Sigmoid colon (tissue), 4 donors: ENCODE results near the gene AATK.

Experiments
- POLR2A ChIP-seq, 2 donors: fragments of 450-650 bp; IDR thresholded peaks; one replicate each; pipeline ENCODE4 v1.6.1; 2016; ENCODE audit warnings: antibody characterized with exemption in 2 of 2, mild to moderate bottlenecking in 2 of 2, moderate library complexity in 2 of 2
- POLR2AphosphoS5 ChIP-seq, 4 donors: sonication (generic); formaldehyde crosslinking; IDR thresholded peaks; one replicate each; pipeline ENCODE4 v1.6.1; 2017; ENCODE audit warnings: antibody characterized with exemption in 4 of 4
- TF ChIP-seq, protein P1 (sequence below), 4 experiments: fragments of 450-650 bp in 3 of 4; fragments of 200-600 bp in 1 of 4; IDR thresholded peaks; one replicate each; pipeline ENCODE4 v1.5.1; 2016 to 2019; ENCODE audit warnings: antibody characterized with exemption in 4 of 4, mild to moderate bottlenecking in 3 of 4, moderate library complexity in 2 of 4

DNA sequence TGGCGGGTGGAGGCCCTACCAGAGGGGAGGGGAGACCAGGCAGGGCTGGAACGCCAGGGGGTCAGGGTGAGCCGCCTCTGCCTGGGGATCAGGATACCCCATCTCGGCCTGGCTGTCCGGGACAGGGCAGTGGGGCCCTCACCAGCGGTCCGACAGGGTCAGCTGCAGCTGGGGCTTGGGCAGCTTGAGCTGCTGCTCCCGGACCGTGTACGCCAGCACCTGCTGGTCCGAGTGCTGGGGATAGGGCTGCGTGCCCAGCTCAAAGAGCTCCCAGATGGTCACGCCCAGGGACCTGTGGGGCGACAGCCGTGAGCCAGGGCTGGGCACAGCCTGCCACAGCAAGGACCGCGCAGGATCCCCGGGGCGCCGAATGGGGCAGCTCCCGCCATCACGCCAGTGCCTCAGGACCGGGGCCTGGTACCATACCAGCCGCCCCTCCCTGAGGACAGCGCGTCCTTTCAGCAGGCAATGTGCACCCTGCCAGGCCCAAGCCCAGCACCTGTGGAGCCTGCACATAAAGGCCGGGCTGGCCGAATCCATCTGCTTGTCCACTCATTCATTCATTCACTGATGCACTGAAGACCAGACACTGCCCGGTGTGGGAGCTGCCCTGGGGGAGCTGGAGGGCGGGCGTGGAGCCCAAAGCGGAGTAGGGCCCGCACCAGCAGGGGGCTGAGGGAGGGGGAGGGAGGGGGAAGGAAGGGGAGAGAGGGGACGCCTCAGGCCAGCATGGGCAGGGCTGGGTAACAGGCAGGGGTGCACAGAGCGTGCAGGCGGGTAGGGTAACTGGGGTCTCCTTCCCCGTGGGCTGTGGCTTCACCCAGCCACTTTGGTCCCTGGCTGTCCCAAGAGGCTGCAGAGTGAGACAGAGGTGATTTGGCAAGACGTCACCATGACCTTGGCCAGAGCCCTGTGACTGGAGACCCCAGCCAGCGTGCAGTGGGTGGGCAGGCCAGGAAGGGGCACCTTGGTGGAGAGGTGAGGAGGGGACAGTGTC lies 42.7 kb downstream of the AATK start:
- TF ChIP-seq, protein P1, sequence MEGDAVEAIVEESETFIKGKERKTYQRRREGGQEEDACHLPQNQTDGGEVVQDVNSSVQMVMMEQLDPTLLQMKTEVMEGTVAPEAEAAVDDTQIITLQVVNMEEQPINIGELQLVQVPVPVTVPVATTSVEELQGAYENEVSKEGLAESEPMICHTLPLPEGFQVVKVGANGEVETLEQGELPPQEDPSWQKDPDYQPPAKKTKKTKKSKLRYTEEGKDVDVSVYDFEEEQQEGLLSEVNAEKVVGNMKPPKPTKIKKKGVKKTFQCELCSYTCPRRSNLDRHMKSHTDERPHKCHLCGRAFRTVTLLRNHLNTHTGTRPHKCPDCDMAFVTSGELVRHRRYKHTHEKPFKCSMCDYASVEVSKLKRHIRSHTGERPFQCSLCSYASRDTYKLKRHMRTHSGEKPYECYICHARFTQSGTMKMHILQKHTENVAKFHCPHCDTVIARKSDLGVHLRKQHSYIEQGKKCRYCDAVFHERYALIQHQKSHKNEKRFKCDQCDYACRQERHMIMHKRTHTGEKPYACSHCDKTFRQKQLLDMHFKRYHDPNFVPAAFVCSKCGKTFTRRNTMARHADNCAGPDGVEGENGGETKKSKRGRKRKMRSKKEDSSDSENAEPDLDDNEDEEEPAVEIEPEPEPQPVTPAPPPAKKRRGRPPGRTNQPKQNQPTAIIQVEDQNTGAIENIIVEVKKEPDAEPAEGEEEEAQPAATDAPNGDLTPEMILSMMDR (IDR thresholded peaks at IDR 0.05) = no peak
- TF ChIP-seq POLR2AphosphoS5 (IDR thresholded peaks at IDR 0.05) = no peak
- TF ChIP-seq POLR2A (IDR thresholded peaks at IDR 0.05) = no peak
